ENCODE results near the gene FRMD6.

FRMD6 gene

DNA sequence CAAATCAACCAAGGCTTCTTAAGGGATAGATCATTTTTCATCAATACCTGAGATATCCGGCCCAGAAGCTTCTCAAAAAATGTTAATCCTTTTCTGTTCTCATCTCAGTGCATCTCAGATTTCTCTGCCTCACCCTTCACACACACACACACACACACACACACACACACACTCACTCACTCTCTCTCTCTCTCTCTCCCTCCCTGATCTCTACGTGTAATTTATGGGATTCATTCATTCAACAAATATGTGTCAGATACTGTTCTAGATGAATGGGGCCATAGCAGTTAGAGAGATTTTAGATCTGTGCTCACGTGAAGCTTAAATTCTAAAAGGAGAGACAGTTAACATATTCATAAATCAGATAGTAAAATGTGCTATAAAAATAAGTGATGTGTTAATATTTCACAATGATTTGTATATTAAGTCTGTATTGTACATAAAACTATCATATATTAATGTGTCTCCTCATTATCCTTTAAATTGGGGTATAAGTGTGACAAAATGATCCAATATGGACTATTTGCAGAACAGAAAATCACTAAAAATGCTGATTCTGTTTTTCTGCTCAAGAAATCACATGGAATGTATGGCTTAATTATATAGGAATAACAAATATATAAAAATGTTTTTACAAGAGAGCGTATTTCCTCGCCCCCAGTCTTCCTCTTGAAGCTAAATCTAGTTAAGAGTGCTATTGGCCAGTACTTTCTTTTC lies 7.3 kb upstream of the FRMD6 start:
- Histone ChIP-seq H2BK120ac (ENCODE audit: low read depth, low read length) (no peak overlapping the region), H2BK15ac (replicated peaks; ENCODE audit: low read depth) (no peak overlapping the region), H3K27me3 (ENCODE audit: insufficient read depth, low read length, poor library complexity) (no peaks in the 10 kb centered on the region), H2BK5ac (ENCODE audit: low read length) (no peak overlapping the region), H3K4me1 (ENCODE audit: control insufficient read depth, low read depth, low read length) (no peaks in the 10 kb centered on the region), H3K56ac (ENCODE audit: low read length) (no peak overlapping the region), H2AK5ac (ENCODE audit: low read length) (no peak overlapping the region), H3K79me1 (ENCODE audit: low read length) (no peaks in the 10 kb centered on the region), H4K5ac (ENCODE audit: low read length) (no peak overlapping the region), H3K18ac (ENCODE audit: low read length) (no peak overlapping the region), H3K4me3 (ENCODE audit: low read length) (no peak overlapping the region), H3K79me2 (ENCODE audit: control insufficient read depth, insufficient read depth, low read length) (no peaks in the 10 kb centered on the region), H3K27ac (ENCODE audit: low read depth, low read length) (no peak overlapping the region), H3K36me3 (ENCODE audit: control insufficient read depth, insufficient read depth, low read length) (no peaks in the 10 kb centered on the region), H3K23ac (ENCODE audit: low read length) (no peak overlapping the region), H3K4ac (ENCODE audit: low read depth, low read length) (no peak overlapping the region), H4K8ac (ENCODE audit: low read depth, low read length) (no peak overlapping the region), H3K9ac (ENCODE audit: low read length) (no peak overlapping the region), H3K4me2 (ENCODE audit: low read length) (no peak overlapping the region)
- no peak for DNase-seq
- WGBS (ENCODE audit: extremely low coverage, insufficient coverage, low lambda C conversion rate), result no CpG with 5 or more reads among the region's 5 CpGs

DNA sequence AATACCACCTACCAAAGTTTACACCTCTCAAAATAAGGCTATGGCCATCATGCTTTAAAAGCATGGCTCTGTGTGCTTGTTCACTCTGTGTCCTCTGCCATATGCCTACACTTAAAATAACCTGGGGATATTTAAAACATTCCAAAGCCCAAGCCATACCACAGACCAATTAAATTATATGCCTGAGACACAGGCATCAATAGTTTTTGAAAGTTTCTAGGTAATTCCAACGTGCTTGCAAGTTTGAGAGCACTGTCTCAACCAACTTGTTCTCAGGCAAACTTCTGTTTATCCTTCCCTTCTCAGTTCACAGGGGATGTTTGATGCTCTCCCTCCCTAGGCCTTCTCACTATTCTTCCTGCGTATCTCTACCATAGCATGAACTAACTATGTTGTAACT lies 3.4 kb upstream of the FRMD6 start:
- Histone ChIP-seq H2AK5ac (ENCODE audit: low read length) (no peak overlapping the region), H3K4me3 (ENCODE audit: low read length) (no peak overlapping the region), H3K4me1 (ENCODE audit: control insufficient read depth, low read depth, low read length) (no peaks in the 10 kb centered on the region), H4K5ac (ENCODE audit: low read length) (no peak overlapping the region), H3K36me3 (ENCODE audit: control insufficient read depth, insufficient read depth, low read length) (no peaks in the 10 kb centered on the region), H3K79me2 (ENCODE audit: control insufficient read depth, insufficient read depth, low read length) (peaks cover 10% of the 10 kb centered on the region), H3K27ac (ENCODE audit: low read depth, low read length) (no peak overlapping the region), H4K8ac (ENCODE audit: low read depth, low read length) (no peak overlapping the region), H3K56ac (ENCODE audit: low read length) (no peak overlapping the region), H3K4ac (ENCODE audit: low read depth, low read length) (no peak overlapping the region), H3K23ac (ENCODE audit: low read length) (no peak overlapping the region), H3K9ac (ENCODE audit: low read length) (no peak overlapping the region), H3K27me3 (ENCODE audit: insufficient read depth, low read length, poor library complexity) (no peaks in the 10 kb centered on the region), H2BK15ac (replicated peaks; ENCODE audit: low read depth) (no peak overlapping the region), H2BK120ac (ENCODE audit: low read depth, low read length) (no peak overlapping the region), H3K4me2 (ENCODE audit: low read length) (no peak overlapping the region), H2BK5ac (ENCODE audit: low read length) (no peak overlapping the region), H3K79me1 (ENCODE audit: low read length) (peaks cover 2% of the 10 kb centered on the region), H3K18ac (ENCODE audit: low read length) (no peak overlapping the region)
- no CpG with 5 or more reads among the region's 2 CpGs for WGBS (ENCODE audit: extremely low coverage, insufficient coverage, low lambda C conversion rate)
- DNase-seq, result no peak

DNA sequence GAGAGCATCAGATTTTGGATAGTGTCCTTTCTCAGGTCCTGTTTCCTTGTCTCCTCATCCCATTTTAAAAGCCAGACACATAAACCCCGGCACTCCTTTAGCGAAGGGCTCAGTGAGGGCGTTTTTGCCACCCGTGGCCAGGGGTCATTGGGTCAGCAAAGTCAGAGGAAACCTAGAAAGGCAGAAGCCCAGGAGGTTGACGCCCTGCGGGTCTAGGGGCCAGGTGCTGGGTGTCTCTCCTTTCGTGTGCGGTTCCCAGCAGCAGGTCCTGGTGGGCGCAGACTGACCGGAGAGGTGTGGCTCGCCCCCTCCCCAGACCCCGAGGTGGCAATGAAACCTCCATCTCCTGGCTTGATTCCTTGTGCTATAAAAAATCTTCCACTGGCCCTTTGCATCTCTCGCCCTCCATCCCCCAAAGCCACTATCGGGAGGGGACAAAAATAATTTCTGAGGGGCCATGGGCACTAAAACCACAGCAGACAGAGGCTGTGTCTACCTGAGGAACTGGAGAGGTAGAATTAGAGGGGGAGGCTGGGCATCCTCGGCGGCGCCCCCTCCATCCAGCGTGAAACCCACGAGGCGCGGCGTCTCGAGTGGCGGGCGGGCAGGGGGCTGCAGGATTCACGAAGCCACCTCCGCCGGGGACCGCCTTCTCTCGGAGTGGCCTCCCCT lies 858 bp upstream of the FRMD6 start:
- Histone ChIP-seq H3K4ac (ENCODE audit: low read depth, low read length) (no peak overlapping the region), H3K9ac (ENCODE audit: low read length) (peak overlapping the region; percentile 94), H3K23ac (ENCODE audit: low read length) (peak overlapping the region; percentile 11), H3K56ac (ENCODE audit: low read length) (peak overlapping the region; percentile 99), H2BK5ac (ENCODE audit: low read length) (no peak overlapping the region), H3K27ac (ENCODE audit: low read depth, low read length) (peak overlapping the region; percentile 99), H4K8ac (ENCODE audit: low read depth, low read length) (no peak overlapping the region), H3K4me1 (ENCODE audit: control insufficient read depth, low read depth, low read length) (no peaks in the 10 kb centered on the region), H3K79me1 (ENCODE audit: low read length) (peaks cover 2% of the 10 kb centered on the region), H3K27me3 (ENCODE audit: insufficient read depth, low read length, poor library complexity) (no peaks in the 10 kb centered on the region), H2BK120ac (ENCODE audit: low read depth, low read length) (no peak overlapping the region), H2BK15ac (replicated peaks; ENCODE audit: low read depth) (no peak overlapping the region), H3K18ac (ENCODE audit: low read length) (peak overlapping the region; percentile 85), H3K4me2 (ENCODE audit: low read length) (peak overlapping the region; percentile 87), H2AK5ac (ENCODE audit: low read length) (no peak overlapping the region), H4K5ac (ENCODE audit: low read length) (no peak overlapping the region), H3K79me2 (ENCODE audit: control insufficient read depth, insufficient read depth, low read length) (peaks cover 25% of the 10 kb centered on the region), H3K36me3 (ENCODE audit: control insufficient read depth, insufficient read depth, low read length) (no peaks in the 10 kb centered on the region), H3K4me3 (ENCODE audit: low read length) (peak overlapping the region; percentile 72)
- WGBS (ENCODE audit: extremely low coverage, insufficient coverage, low lambda C conversion rate), result no CpG with 5 or more reads among the region's 30 CpGs
- DNase-seq, result peak; percentile 45

DNA sequence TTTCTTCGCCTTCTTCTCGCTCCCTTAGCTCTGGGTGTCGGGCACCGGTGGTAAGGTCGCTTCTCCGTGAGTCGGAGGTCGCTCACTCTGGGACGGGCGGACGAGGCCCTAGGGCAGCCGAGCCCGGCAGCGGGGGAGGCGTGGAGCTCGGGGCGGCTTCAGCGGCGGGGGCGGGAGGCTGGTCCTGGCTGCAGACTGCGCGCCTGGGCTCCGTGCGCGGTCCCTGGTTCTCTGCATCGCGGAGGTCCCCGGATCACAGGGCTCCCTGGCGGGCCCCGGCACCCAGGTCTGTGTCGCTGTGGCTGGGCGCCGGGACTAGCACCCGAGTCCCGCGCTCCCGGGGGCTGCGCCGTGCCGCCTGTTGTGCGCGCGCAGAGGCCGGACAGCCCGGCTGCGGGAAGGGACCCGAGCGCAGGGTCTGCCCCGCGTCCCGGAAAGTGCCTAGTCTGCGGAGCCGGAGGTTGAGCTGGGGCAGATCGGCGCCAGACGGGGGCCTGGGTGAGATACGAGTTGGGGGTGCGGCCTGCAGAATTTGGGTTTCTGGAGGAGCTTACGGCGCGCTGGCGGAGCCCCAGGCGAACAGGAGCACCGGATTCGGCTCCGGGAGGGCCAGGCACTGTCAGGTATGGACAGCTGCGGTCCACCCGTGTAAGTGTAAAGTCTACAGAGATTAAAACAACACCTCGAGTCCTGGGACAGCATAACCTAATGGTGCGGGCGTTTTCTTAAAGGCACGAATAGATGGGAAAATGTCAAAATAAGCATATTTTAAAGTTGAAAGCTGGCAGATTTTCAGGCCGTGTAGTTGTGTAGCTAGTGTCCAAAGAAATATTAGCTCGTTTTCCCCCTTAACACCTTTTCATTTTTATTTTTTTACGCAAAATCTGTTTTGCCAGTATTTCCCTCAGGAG lies 713 bp downstream of the FRMD6 start:
- H2BK5ac ChIP-seq (ENCODE audit: low read length), result peak overlapping the region; percentile 86
- H3K4me1 ChIP-seq (ENCODE audit: control insufficient read depth, low read depth, low read length), result no peaks in the 10 kb centered on the region
- H3K79me1 ChIP-seq (ENCODE audit: low read length), result peaks cover 2% of the 10 kb centered on the region
- H3K23ac ChIP-seq (ENCODE audit: low read length), result peak overlapping the region; percentile 15
- H2BK120ac ChIP-seq (ENCODE audit: low read depth, low read length), result no peak overlapping the region
- H3K4me2 ChIP-seq (ENCODE audit: low read length), result peak overlapping the region; percentile 62
- H3K9ac ChIP-seq (ENCODE audit: low read length), result peak overlapping the region; percentile 92
- peak overlapping the region; percentile 89 for H3K27ac ChIP-seq (ENCODE audit: low read depth, low read length)
- no peaks in the 10 kb centered on the region for H3K36me3 ChIP-seq (ENCODE audit: control insufficient read depth, insufficient read depth, low read length)
- peak overlapping the region; percentile 18 for H3K18ac ChIP-seq (ENCODE audit: low read length)
- H3K4me3 ChIP-seq (ENCODE audit: low read length), result peak overlapping the region; percentile 81
- peak overlapping the region; percentile 1 for H3K4ac ChIP-seq (ENCODE audit: low read depth, low read length)
- no peak overlapping the region for H4K8ac ChIP-seq (ENCODE audit: low read depth, low read length)
- H3K27me3 ChIP-seq (ENCODE audit: insufficient read depth, low read length, poor library complexity), result no peaks in the 10 kb centered on the region
- H2AK5ac ChIP-seq (ENCODE audit: low read length), result no peak overlapping the region
- DNase-seq, result peak; percentile 50
- H4K5ac ChIP-seq (ENCODE audit: low read length), result no peak overlapping the region
- peaks cover 33% of the 10 kb centered on the region for H3K79me2 ChIP-seq (ENCODE audit: control insufficient read depth, insufficient read depth, low read length)
- peak overlapping the region; percentile 98 for H3K56ac ChIP-seq (ENCODE audit: low read length)
- no CpG with 5 or more reads among the region's 75 CpGs for WGBS (ENCODE audit: extremely low coverage, insufficient coverage, low lambda C conversion rate)
- H2BK15ac ChIP-seq (replicated peaks; ENCODE audit: low read depth), result no peak overlapping the region

DNA sequence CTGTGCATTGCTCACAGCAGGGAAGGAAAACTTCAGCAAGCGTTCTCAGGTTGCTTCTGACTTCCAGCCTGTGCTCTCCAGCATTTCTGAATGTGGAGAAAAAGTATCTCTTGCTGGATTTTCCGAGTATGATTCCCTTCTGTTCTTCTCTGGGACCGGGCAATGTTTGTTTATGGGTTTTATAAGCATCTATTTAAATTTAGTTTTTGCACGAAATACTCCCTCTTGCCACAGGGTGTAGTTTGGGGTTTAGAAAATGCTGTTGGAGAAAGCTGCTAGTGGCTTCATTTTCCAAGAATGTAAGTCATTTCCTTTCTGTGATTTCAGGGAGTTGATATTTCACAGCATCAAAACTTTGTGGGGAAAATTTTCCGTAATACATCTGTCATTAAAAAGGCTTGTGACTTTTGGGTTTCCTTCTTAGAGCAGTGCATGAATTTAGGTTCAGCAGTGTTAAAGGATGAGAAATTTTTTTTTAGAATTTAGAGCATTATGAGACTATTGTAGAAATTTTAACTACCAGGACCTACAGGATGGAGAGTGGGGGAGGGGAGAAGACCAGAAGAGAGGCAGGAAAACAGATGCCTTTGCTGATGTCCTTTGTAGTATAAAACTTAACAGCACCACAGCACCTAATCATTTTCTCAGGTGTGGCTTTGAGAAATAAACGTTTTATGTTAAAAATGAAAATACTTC lies 1.5 kb downstream of the FRMD6 start:
- Histone ChIP-seq H4K5ac (ENCODE audit: low read length) (no peak overlapping the region), H3K4ac (ENCODE audit: low read depth, low read length) (no peak overlapping the region), H3K4me1 (ENCODE audit: control insufficient read depth, low read depth, low read length) (peaks cover 2% of the 10 kb centered on the region), H2AK5ac (ENCODE audit: low read length) (no peak overlapping the region), H3K79me1 (ENCODE audit: low read length) (peaks cover 5% of the 10 kb centered on the region), H2BK5ac (ENCODE audit: low read length) (no peak overlapping the region), H3K23ac (ENCODE audit: low read length) (no peak overlapping the region), H4K8ac (ENCODE audit: low read depth, low read length) (no peak overlapping the region), H3K9ac (ENCODE audit: low read length) (peak overlapping the region; percentile 92), H3K36me3 (ENCODE audit: control insufficient read depth, insufficient read depth, low read length) (no peaks in the 10 kb centered on the region), H3K79me2 (ENCODE audit: control insufficient read depth, insufficient read depth, low read length) (peaks cover 40% of the 10 kb centered on the region), H2BK120ac (ENCODE audit: low read depth, low read length) (no peak overlapping the region), H3K4me3 (ENCODE audit: low read length) (peak overlapping the region; percentile 81), H3K4me2 (ENCODE audit: low read length) (peak overlapping the region; percentile 62), H3K56ac (ENCODE audit: low read length) (peak overlapping the region; percentile 98), H3K27ac (ENCODE audit: low read depth, low read length) (peak overlapping the region; percentile 89), H3K18ac (ENCODE audit: low read length) (peak overlapping the region; percentile 75), H3K27me3 (ENCODE audit: insufficient read depth, low read length, poor library complexity) (no peaks in the 10 kb centered on the region), H2BK15ac (replicated peaks; ENCODE audit: low read depth) (no peak overlapping the region)
- DNase-seq, result peak; percentile 79
- WGBS (ENCODE audit: extremely low coverage, insufficient coverage, low lambda C conversion rate), result no CpG with 5 or more reads among the region's 6 CpGs
